Cardiac atrium fibroblast (primary cell): ENCODE results near the gene COQ8A. TPM values are rescaled to one million over a fixed set of nuclear protein-coding genes. Genes with fewer than 3 reads are reported as not detected.

Experiments
- total RNA-seq: library from RNA; depleted of rRNA; stranded (reverse); fragments of >200 nt; gene quantifications from 2 replicates; pipeline ENCODE4 v1.2.3, GENCODE V29; 2015

The COQ8A gene
- total RNA-seq, result 10.5 and 11.8 TPM in 2 replicates

DNA sequence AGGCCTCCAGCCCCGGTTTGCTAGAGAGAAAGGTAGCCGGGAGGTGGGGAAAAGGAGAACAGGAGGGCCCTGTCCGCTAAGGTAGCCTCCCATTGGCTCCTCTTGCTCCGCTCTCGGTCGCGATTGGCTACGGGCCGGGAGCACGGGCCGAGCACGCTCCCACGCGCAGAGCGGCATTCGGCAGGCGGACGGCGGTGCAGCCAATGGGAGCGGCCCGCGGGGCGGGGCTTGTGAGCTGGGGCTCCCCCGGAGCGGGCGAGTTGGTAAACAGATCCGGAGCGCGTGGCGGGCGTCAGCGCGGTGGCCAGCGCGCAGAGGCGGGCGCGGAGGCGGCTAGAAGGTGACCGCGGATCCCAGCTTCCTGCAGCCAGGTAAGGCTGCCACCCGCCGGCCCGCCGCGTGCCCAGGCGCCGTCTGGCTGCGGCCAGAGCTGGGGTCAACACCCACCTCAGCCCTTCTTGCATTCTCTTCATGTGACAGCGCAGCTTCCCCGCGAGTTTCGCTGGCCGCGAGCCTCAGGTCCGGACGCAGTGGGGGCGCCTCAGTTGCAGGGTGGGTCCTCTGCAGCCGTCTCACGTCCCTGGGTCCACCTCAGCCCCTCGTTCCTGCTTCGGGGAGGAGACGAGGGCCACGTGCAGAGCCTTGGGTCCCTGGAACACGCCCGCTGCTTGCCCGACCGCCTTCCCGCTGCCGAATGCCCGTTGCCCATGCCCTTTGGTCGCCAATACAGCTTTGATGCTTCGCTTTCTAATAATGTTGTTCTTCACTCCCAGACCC is at the start of gene COQ8A:
COQ8A (plus strand) TSS at position 266 of the 777 bp plus-strand sequence. CDS start 21,092 bp downstream, outside the sequence.

Other genes with a start within 250 kb of the COQ8A start
- gene ITPKB, start 201.0 kb upstream of the COQ8A start, total RNA-seq, result 4.3 and 15.9 TPM in 2 replicates
- gene PSEN2, start 69.7 kb upstream of the COQ8A start, total RNA-seq, result 13.7 and 17.3 TPM in 2 replicates